ENCODE measurements around the gene FAM187B. TPM values are rescaled to one million over a fixed set of nuclear protein-coding genes. Genes with fewer than 3 reads are reported as not detected.
"Not testable (repeated sequence)": the region's sequence is repeated elsewhere in the genome, so short reads cannot be mapped to it uniquely, and the experiment has no call there.

Gene FAM187B
- polyA plus RNA-seq, 4 donors = not detected

DNA sequence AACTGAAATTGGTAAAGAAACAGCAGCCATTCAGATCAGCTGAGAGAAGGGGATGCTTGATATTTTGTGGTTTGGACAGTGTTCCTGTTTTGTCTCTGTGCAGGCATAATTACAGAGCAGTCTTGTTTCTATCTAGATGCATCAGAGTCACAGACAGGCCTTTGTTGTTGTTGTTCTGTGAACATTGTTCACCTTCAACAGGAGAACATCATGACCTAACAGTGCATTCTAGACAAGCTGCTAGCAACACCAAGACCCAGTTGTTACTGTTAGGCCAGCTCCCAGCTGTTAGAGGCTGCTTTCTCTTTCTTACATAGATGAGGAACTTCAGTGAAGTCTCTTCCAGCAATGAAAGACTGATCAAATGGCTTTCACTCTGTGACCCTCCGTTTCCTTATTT, 11.8 kb upstream of the FAM187B start:
- no peak for DNase-seq (ENCODE audit: low read depth in 4 of 4, low spot score in 3 of 4)

DNA sequence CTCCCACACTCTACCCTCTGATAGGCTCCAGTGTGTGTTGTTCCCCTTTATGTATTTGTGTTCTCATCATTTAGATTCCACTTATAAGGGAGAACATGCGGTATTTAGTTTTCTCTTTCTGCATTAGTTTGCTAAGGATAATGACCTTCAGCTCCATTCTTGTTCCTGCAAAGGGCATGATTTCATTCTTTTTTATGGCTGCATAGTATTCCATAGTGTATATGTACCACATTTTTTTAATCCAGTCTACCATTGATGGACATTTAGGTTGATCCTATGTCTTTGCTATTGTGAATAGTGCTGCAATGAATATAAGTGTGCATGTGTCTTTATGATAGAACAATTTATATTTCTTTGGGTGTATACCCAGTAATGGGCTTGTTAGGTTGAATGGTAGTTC, 11.1 kb upstream of the FAM187B start:
- not testable (repeated sequence) for DNase-seq (ENCODE audit: low read depth in 4 of 4, low spot score in 3 of 4)

GRCh38 chr19:35236638-35237400, 8.3 kb upstream of the FAM187B start:
- no peak for DNase-seq (ENCODE audit: low read depth in 4 of 4, low spot score in 3 of 4)

- DNase-seq (ENCODE audit: low read depth in 4 of 4, low spot score in 3 of 4) = no peak
These were observed 4.4 kb upstream of the FAM187B start for GRCh38 chr19:35232912-35233311.

- DNase-seq (ENCODE audit: low read depth in 4 of 4, low spot score in 3 of 4) = no peak
These were observed 3.6 kb upstream of the FAM187B start for GRCh38 chr19:35231956-35232645.

DNA sequence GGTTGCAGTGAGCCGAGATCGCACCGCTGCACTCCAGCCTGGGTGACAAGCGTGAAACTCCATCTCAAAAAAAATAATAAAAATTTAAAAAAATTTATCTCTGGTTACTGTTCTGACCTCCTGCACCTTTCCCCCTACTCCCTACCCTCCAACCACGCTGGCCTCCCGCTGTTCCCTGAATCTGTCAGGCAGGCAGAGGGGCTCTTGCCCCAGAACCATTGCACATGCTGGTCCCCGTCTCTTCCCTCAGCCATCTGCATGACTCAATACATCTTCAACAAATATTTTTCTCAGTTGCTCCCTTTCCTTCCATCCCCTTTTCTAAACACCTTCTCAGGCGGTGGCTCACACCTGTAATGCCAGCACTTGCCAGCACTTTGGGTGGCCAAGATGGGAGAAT, 1.1 kb upstream of the FAM187B start:
- no peak for DNase-seq (ENCODE audit: low read depth in 4 of 4, low spot score in 3 of 4)

GRCh38 chr19:35226748-35227147, 1.8 kb downstream of the FAM187B start:
- DNase-seq (ENCODE audit: low read depth in 4 of 4, low spot score in 3 of 4) = no peak

- DNase-seq (ENCODE audit: low read depth in 4 of 4, low spot score in 3 of 4) = no peak
These were observed 2.6 kb downstream of the FAM187B start for GRCh38 chr19:35225951-35226350.

DNA sequence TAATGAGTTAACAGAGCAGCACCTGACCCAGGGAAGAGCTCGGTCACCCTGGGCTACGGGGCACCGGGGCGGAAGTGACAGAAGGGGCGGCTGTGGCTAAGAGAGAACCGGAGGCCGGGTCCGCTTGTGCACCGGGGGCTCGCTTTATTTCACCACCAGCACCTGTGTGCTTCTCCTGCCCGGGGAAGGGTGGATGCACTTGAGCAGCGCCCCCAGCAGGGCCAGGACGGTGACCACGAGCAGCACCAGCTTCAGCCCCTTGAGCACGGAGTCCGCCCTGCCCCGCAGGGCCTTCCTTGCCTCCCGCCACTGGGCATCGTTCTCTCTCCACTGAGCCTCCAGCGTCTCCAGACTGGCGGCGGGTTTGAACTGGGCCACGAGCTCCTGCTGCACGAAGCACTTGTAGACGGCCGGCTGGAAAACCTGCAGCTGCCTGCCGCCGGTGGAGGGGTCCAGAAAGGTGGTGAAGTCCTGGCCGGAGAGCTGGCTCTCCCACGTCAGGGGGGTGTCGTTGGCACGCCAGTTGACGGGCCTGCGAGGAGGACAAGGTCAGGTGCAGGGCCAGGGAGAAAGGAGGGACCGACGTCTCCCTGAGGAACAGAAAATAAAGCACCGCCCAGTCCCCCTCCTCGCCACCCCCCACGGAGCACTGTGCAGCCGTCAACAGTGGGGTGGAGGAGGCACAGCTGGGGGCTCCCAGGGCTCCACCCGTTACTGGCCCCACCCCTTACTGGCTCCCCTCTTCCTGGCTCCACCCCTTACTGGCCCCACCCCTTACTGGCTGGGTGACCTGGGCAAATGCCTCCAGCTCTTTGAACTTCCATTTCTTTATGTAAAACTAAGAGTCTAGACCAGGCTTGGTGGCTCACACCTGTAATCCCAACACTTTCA, 3.6 kb downstream of the FAM187B start:
- DNase-seq (ENCODE audit: low read depth in 4 of 4, low spot score in 3 of 4) = no peak

- DNase-seq (ENCODE audit: low read depth in 4 of 4, low spot score in 3 of 4) = no peak
These were observed 4.6 kb downstream of the FAM187B start for GRCh38 chr19:35223862-35224505.

- no peak for DNase-seq (ENCODE audit: low read depth in 4 of 4, low spot score in 3 of 4)
These were observed 5.3 kb downstream of the FAM187B start for GRCh38 chr19:35223084-35223790.

- DNase-seq (ENCODE audit: low read depth in 4 of 4, low spot score in 3 of 4) = no peak
These were observed 6.0 kb downstream of the FAM187B start for GRCh38 chr19:35222373-35223015.

DNA sequence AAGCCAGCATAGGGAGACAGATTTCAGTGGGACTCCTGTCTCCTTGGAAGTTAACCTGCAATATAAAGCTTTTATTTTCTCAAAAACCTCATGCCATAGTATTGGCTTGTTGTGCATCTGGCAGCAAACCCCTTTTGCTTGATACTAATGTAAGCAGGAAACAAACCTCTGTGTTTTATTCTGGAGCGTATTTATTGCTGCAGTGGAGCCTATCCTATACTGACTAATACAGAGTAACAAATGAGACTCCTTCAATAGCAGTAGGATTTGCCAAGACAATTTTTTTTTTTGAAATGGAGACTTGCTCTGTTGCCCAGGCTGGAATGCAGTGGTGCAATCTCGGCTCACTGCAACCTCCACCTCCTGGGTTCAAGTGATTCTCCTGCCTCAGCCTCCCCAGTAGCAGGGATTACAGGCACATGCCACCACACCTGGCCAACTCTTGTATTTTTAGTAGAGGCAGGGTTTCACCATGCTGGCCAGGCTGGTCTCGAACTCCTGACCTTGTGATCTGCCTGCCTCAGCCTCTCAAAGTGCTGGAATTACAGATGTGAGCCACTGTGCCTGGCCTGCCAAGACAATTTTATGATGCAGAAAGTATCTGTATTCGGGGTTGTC, 7.5 kb downstream of the FAM187B start:
- DNase-seq (ENCODE audit: low read depth in 4 of 4, low spot score in 3 of 4) = not testable (repeated sequence)

GRCh38 chr19:35220315-35220921, 8.1 kb downstream of the FAM187B start:
- no peak for DNase-seq (ENCODE audit: low read depth in 4 of 4, low spot score in 3 of 4)

DNA sequence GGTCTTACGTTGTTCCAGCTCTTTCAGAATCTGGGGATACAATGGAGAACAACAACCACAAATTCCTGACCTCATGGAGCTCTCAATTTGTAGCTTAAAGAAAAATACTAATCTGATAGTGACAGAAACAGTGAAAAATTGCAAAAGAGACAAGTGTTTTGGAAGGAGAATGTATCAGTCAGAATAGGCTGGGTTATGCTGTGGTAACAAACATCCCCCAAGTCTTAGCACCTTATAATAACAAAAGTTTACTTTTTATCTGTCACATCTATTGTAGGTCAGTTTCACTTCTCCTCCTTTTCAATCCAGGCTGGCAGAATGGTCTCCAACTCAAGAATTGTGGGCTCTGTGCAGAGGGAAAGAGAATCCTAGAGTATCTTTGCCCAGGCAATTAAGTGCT, 9.5 kb downstream of the FAM187B start:
- DNase-seq (ENCODE audit: low read depth in 4 of 4, low spot score in 3 of 4) = no peak

DNA sequence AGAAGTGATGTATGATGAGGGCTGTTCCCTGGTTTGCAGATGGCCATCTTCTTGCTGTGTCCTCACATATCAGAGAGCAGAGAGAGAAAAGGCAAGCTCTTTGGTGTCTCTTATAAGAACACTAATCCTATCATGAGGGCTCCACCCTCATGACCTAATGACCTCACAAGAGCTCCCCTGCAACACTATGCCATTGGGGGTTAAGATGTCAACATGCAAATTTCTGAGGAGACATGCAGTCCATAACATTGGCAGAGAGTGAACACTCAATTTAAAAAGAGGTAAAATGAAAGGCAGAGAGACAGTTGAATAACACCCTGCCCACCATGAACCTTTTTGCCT, 10.9 kb downstream of the FAM187B start:
- no peak for DNase-seq (ENCODE audit: low read depth in 4 of 4, low spot score in 3 of 4)

GRCh38 chr19:35216833-35217648, 11.5 kb downstream of the FAM187B start:
- no peak for DNase-seq (ENCODE audit: low read depth in 4 of 4, low spot score in 3 of 4)

Data from right renal pelvis (tissue), 4 donors.